ENCODE measurements around the gene CALCOCO2.
"Not testable (repeated sequence)": the region's sequence is repeated elsewhere in the genome, so short reads cannot be mapped to it uniquely, and the experiment has no call there.

Gene CALCOCO2

DNA sequence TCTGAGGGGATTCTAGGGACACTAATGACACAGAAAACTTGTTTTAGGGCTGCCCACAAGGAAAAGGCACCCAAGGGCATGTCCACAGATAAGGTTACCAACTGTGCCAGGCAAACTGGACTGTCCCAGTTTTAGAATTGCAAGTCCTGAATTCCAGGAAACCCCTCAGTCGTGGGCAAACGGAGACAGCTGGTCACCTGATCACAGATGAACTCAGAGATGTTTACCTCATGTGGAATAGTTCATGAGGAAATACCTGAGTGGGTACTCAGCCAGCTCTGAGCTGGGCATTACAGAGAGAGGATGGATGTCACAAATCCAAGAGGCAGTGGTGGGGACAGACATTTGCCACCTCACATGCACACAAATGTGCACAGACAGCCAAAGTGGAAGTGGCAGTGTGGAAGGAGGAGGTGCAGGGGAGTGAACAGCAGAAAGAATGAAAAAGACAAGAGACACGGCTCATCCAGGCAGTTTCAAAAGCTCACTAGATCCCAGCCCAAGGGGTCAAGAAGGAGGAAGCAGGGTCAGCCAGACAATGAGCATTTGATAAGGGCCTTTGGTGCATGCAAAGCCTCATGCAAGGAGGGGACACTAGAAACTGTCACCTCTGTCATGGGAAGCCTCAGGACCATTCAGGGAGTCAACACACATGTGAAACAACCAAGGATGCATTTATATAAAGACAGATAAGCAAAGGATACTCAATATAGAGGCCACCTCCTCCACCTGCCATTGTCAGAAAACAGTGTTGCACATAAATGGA lies 38.6 kb upstream of the CALCOCO2 start:
- H3K4me3 ChIP-seq (ENCODE audit: severe bottlenecking): no peak overlapping the region
- no peaks in the 10 kb centered on the region for H3K4me1 ChIP-seq (ENCODE audit: insufficient read depth, poor library complexity, severe bottlenecking)
- H3K27ac ChIP-seq (ENCODE audit: poor library complexity, severe bottlenecking): no peak overlapping the region
- H3K9me3 ChIP-seq (ENCODE audit: severe bottlenecking): no peaks in the 10 kb centered on the region
- no peak for TF ChIP-seq CTCF (IDR thresholded peaks at IDR 0.05; ENCODE audit: poor library complexity, severe bottlenecking)
- no peaks in the 10 kb centered on the region for H3K27me3 ChIP-seq (ENCODE audit: insufficient read depth, poor library complexity, severe bottlenecking)
- H3K36me3 ChIP-seq (ENCODE audit: low read depth): no peaks in the 10 kb centered on the region
- no peak for DNase-seq (ENCODE audit: low spot score)
- ATAC-seq (ENCODE audit: low read depth): no peak

DNA sequence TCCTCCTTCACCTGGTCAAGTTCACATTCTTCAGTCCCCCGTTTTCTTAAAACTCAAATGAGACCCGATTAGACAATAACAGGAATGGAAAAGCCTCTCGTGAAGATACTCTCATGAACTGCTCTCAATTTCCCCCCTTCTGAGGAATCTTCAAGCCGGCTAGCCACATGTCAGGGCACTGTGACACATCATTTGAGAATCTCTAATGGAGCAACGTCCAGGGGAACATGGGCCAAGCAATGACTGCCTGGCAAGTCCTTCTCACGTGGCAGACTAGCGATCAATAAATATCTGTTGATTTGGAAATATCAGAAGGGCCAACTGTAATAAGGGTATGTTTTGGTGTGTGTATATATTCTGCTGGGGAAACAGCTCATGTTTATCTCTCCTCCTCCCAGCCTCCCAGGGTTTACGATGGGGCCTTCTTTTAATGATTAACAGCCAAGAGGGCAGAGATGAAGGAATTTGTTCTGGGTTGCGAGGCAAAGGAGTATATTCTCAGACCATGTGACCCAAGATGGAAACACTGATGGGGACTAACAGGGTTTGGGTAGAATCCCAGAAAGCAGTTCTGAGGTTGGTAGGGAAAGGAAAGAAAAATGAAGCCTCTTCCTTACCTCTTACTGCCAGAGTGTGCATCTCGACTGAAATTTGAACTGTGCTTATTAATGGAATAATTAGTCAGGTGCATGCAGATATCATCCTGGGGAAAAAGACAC lies 35.2 kb upstream of the CALCOCO2 start:
- Histone ChIP-seq H3K4me1 (ENCODE audit: insufficient read depth, poor library complexity, severe bottlenecking) (no peaks in the 10 kb centered on the region), H3K27me3 (ENCODE audit: insufficient read depth, poor library complexity, severe bottlenecking) (no peaks in the 10 kb centered on the region), H3K4me3 (ENCODE audit: severe bottlenecking) (no peak overlapping the region), H3K27ac (ENCODE audit: poor library complexity, severe bottlenecking) (no peak overlapping the region), H3K9me3 (ENCODE audit: severe bottlenecking) (no peaks in the 10 kb centered on the region), H3K36me3 (ENCODE audit: low read depth) (no peaks in the 10 kb centered on the region)
- no peak for DNase-seq (ENCODE audit: low spot score)
- TF ChIP-seq CTCF (IDR thresholded peaks at IDR 0.05; ENCODE audit: poor library complexity, severe bottlenecking): no peak
- peak; percentile 44; the same call in 1 of the 3 replicates for ATAC-seq (ENCODE audit: low read depth)

DNA sequence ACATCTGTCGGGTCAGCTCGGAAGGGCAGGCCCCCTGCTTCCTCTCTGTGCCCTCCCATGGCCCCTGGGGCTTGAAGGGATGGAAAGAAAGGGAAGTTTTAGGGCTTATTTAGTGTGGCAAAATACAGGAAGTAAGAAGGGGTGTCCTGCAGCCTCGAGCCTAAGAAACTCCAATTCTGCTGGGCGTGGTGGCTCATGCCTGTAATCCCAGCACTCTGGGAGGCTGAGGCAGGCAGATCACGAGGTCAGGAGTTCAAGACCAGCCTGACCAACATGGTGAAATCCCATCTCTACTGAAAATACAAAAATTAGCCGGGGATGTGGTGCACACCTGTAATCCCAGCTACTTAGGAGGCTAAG lies 34.7 kb upstream of the CALCOCO2 start:
- ATAC-seq (ENCODE audit: low read depth); H3K27ac ChIP-seq (ENCODE audit: poor library complexity, severe bottlenecking); DNase-seq (ENCODE audit: low spot score): not testable (repeated sequence)

GRCh38 chr17:48799069-48799723 lies 31.6 kb upstream of the CALCOCO2 start:
- Histone ChIP-seq H3K9me3 (ENCODE audit: severe bottlenecking) (no peaks in the 10 kb centered on the region), H3K36me3 (ENCODE audit: low read depth) (no peaks in the 10 kb centered on the region), H3K4me1 (ENCODE audit: insufficient read depth, poor library complexity, severe bottlenecking) (peaks cover 4% of the 10 kb centered on the region), H3K27me3 (ENCODE audit: insufficient read depth, poor library complexity, severe bottlenecking) (no peaks in the 10 kb centered on the region), H3K4me3 (ENCODE audit: severe bottlenecking) (no peak overlapping the region), H3K27ac (ENCODE audit: poor library complexity, severe bottlenecking) (no peak overlapping the region)
- DNase-seq (ENCODE audit: low spot score): no peak
- ATAC-seq (ENCODE audit: low read depth): no peak
- TF ChIP-seq CTCF (IDR thresholded peaks at IDR 0.05; ENCODE audit: poor library complexity, severe bottlenecking): no peak

More for the DNA sequence above, 34.7 kb upstream of the CALCOCO2 start:
- not testable (repeated sequence) for H3K27me3 ChIP-seq (ENCODE audit: insufficient read depth, poor library complexity, severe bottlenecking); H3K9me3 ChIP-seq (ENCODE audit: severe bottlenecking); H3K36me3 ChIP-seq (ENCODE audit: low read depth); H3K4me1 ChIP-seq (ENCODE audit: insufficient read depth, poor library complexity, severe bottlenecking); H3K4me3 ChIP-seq (ENCODE audit: severe bottlenecking)

DNA sequence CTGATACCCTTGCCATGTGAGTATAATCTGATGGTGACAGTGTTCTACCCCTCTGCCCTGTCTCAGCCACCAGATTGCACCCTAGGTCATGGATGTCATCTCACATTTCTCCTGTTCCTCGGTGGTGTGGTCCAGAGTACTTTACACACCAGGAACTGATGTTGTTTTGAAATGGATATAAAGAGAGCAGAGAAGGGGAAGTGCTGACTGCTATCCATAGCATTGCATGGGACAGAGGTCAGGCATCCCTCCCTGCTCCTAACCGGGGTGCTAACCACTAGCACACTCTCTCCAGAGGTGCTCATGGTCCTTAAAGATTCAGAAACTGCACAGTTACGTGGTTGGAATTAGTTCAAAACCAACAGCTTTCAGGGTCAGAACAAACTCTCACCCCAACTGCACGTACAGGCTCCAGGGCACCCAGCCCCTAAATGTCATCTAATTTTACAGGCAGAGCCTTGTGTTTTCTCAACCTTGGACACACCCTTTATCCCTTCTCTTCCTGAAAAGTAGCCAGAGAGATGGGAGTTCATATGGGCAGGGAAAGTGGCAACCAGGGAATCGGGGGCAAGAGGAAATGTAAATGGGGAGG lies 30.1 kb upstream of the CALCOCO2 start:
- no peak overlapping the region for H3K4me3 ChIP-seq (ENCODE audit: severe bottlenecking)
- ATAC-seq (ENCODE audit: low read depth): no peak
- no peak for TF ChIP-seq CTCF (IDR thresholded peaks at IDR 0.05; ENCODE audit: poor library complexity, severe bottlenecking)
- H3K27me3 ChIP-seq (ENCODE audit: insufficient read depth, poor library complexity, severe bottlenecking): no peaks in the 10 kb centered on the region
- peaks cover 4% of the 10 kb centered on the region for H3K4me1 ChIP-seq (ENCODE audit: insufficient read depth, poor library complexity, severe bottlenecking)
- H3K9me3 ChIP-seq (ENCODE audit: severe bottlenecking): no peaks in the 10 kb centered on the region
- no peak for DNase-seq (ENCODE audit: low spot score)
- H3K36me3 ChIP-seq (ENCODE audit: low read depth): no peaks in the 10 kb centered on the region
- no peak overlapping the region for H3K27ac ChIP-seq (ENCODE audit: poor library complexity, severe bottlenecking)
